Measurements from ENCODE around the gene CISD1. TPM values are rescaled to one million over a fixed set of nuclear protein-coding genes. Genes with fewer than 3 reads are reported as not detected.

Gene CISD1
- total RNA-seq, 1 experiment from 2014 or later = 75.3 TPM

GRCh38 chr10:58299580-58299979, 30.6 kb downstream of the CISD1 start:
- DNase-seq = peak; percentile 48 to 54
- CTCF ChIA-PET = interaction anchor here (0.6 kb wide), 2 partner anchors 145 to 781 kb away, joined by 3 to 4 read pairs; no protein-coding TSS in a partner anchor

DNA sequence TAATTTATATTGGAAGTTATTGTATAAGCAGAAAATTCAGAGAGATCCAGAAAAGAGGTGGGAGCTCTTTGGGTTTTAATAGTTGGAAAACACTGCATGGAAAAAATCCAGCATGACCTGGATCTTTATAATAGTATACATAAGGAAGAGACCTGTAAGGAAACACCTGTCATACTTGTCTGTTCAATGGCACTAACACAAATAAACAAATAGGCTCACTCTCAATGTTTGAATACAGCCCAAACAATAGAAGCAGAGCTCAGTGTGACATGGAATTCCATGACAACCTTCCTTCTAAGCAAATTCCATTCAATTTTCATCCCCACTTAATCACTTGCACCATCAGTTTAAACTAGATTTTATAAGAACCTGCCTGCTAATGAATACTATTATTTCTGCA, 31.7 kb downstream of the CISD1 start:
- Histone ChIP-seq H3K27ac (no peak overlapping the region), H2AFZ (no peak overlapping the region), H3K9me2 (ENCODE audit: insufficient read depth) (no peaks in the 10 kb centered on the region), H3K9me3 (ENCODE audit: insufficient read depth, low read depth) (no peaks in the 10 kb centered on the region), H3K36me3 (ENCODE audit: low read depth) (no peaks in the 10 kb centered on the region), H3F3A (ENCODE audit: insufficient read depth, low read depth) (no peaks in the 10 kb centered on the region; the same call in 1 of the 2 replicates), H4K20me1 (ENCODE audit: insufficient read depth) (no peaks in the 10 kb centered on the region; the same call in 1 of the 2 replicates), H3K27me3 (ENCODE audit: insufficient read depth, low read depth) (no peaks in the 10 kb centered on the region), H3K4me3 (no peak overlapping the region), H3K4me2 (no peak overlapping the region), H3K79me2 (ENCODE audit: low read depth) (no peaks in the 10 kb centered on the region), H3K4me1 (replicated peaks; ENCODE audit: insufficient read depth) (peaks cover 5% of the 10 kb centered on the region; the same call in 1 of the 2 replicates)
- POLR2A ChIA-PET (ENCODE audit: unreplicated experiment) = interaction anchor here (1.0 kb wide), 1 partner anchor 64 kb away, joined by 6 read pairs; no protein-coding TSS in a partner anchor
- no peak for TF ChIP-seq EZH2 (IDR thresholded peaks at IDR 0.05; ENCODE audit: low read depth)
- TF ChIP-seq, protein P1, sequence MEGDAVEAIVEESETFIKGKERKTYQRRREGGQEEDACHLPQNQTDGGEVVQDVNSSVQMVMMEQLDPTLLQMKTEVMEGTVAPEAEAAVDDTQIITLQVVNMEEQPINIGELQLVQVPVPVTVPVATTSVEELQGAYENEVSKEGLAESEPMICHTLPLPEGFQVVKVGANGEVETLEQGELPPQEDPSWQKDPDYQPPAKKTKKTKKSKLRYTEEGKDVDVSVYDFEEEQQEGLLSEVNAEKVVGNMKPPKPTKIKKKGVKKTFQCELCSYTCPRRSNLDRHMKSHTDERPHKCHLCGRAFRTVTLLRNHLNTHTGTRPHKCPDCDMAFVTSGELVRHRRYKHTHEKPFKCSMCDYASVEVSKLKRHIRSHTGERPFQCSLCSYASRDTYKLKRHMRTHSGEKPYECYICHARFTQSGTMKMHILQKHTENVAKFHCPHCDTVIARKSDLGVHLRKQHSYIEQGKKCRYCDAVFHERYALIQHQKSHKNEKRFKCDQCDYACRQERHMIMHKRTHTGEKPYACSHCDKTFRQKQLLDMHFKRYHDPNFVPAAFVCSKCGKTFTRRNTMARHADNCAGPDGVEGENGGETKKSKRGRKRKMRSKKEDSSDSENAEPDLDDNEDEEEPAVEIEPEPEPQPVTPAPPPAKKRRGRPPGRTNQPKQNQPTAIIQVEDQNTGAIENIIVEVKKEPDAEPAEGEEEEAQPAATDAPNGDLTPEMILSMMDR (conservative IDR thresholded peaks at IDR 0.05) = no peak
- DNase-seq = no peak
- intact Hi-C loops (cut with micrococcal nuclease; ENCODE audit: unreplicated experiment) = no loop called here
- BruUV-seq (replicated peaks) = no TSS peak
- CTCF ChIA-PET = interaction anchor here (0.5 to 0.6 kb wide), 2 partner anchors 60 to 123 kb away, joined by 3 read pairs; no protein-coding TSS in a partner anchor

More at GRCh38 chr10:58299580-58299979, 30.6 kb downstream of the CISD1 start:
- Histone ChIP-seq H4K20me1 (ENCODE audit: insufficient read depth) (no peaks in the 10 kb centered on the region; the same call in 1 of the 2 replicates), H3K79me2 (ENCODE audit: low read depth) (no peaks in the 10 kb centered on the region), H3K9me2 (ENCODE audit: insufficient read depth) (no peaks in the 10 kb centered on the region), H3F3A (ENCODE audit: insufficient read depth, low read depth) (no peaks in the 10 kb centered on the region; the same call in 1 of the 2 replicates), H3K4me1 (replicated peaks; ENCODE audit: insufficient read depth) (no peaks in the 10 kb centered on the region), H2AFZ (no peak overlapping the region), H3K4me2 (no peak overlapping the region), H3K27ac (no peak overlapping the region), H3K4me3 (no peak overlapping the region), H3K36me3 (ENCODE audit: low read depth) (no peaks in the 10 kb centered on the region), H3K9me3 (ENCODE audit: insufficient read depth, low read depth) (no peaks in the 10 kb centered on the region), H3K27me3 (ENCODE audit: insufficient read depth, low read depth) (no peaks in the 10 kb centered on the region)
- no peak for TF ChIP-seq EZH2 (IDR thresholded peaks at IDR 0.05; ENCODE audit: low read depth)
- TF ChIP-seq, protein P1 (conservative IDR thresholded peaks at IDR 0.05) = peak; percentile 98
- BruUV-seq (replicated peaks) = no TSS peak
- intact Hi-C loops (cut with micrococcal nuclease; ENCODE audit: unreplicated experiment) = loop anchor here (1.0 to 10.0 kb wide), 4 partner anchors 86 to 965 kb away; partner anchors contain the start of gene TFAM
- POLR2A ChIA-PET (ENCODE audit: unreplicated experiment) = interaction anchor here (0.7 kb wide), 1 partner anchor 306 kb away, joined by 3 read pairs; no protein-coding TSS in a partner anchor

DNA sequence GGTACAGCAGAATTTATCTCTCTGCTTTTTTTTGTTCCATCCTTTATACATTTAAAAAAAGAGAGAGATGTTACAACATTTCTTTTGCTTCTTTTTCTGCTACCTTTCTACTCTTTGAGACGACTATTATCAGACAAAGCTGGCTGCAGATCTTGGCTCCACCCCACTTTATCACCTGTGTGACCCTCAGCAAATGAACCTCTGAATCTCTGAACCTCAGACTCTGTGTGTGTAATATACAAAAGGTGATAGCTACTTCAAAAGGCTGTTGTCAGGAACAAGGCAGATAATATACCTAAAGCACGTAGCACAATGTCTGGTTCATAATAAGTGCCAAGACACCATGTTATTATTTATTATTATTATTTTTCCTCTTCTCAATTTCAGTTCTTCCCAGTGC, 33.3 kb downstream of the CISD1 start:
- Histone ChIP-seq H3K4me2 (no peak overlapping the region), H3K36me3 (ENCODE audit: low read depth) (no peaks in the 10 kb centered on the region), H3K9me2 (ENCODE audit: insufficient read depth) (no peaks in the 10 kb centered on the region), H3K4me3 (no peak overlapping the region), H4K20me1 (ENCODE audit: insufficient read depth) (no peaks in the 10 kb centered on the region; the same call in 1 of the 2 replicates), H3K4me1 (replicated peaks; ENCODE audit: insufficient read depth) (peaks cover 6% of the 10 kb centered on the region; the same call in 1 of the 2 replicates), H3K27ac (no peak overlapping the region), H2AFZ (no peak overlapping the region), H3K27me3 (ENCODE audit: insufficient read depth, low read depth) (no peaks in the 10 kb centered on the region), H3F3A (ENCODE audit: insufficient read depth, low read depth) (no peaks in the 10 kb centered on the region; the same call in 1 of the 2 replicates), H3K9me3 (ENCODE audit: insufficient read depth, low read depth) (no peaks in the 10 kb centered on the region), H3K79me2 (ENCODE audit: low read depth) (no peaks in the 10 kb centered on the region)
- no peak for TF ChIP-seq EZH2 (IDR thresholded peaks at IDR 0.05; ENCODE audit: low read depth)
- TF ChIP-seq, protein P1 (conservative IDR thresholded peaks at IDR 0.05) = no peak
- no peak for DNase-seq
- CTCF ChIA-PET = no interaction called here
- no TSS peak for BruUV-seq (replicated peaks)
- POLR2A ChIA-PET (ENCODE audit: unreplicated experiment) = no interaction called here
- intact Hi-C loops (cut with micrococcal nuclease; ENCODE audit: unreplicated experiment) = no loop called here
